Measurements from ENCODE around the gene KLHL29.
A peak's percentile ranks its signal among the peaks of the same experiment; 100 is the strongest.

The KLHL29 gene

DNA sequence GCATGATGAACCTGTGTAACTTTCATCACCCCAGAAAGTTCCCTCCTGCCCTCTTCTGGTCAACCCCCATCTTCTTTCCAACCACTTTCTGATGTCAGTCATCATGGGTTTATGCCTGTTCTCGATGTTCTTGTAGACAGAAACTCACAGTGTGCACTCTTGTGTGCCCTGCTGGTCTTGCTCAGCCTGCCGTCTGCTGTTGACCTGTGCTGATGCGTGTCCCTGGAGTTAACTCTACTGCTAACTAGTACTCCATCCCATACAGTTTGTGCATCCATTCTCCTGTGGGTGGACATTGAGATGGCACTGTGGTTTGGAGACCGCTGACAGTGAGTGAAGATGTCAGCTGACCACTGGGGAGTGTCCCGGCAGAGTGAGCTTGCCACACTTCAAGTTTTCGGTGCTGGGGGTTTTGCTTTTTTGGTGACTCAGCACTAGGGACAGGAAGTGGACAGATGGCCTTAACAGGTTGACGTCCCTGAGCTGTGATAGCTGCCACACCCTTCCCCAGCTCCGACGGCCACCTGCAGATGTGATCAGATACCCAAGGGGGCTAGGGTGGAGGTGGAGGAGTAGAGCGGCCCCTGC lies 14.8 kb downstream of the KLHL29 start:
- no peak for DNase-seq

DNA sequence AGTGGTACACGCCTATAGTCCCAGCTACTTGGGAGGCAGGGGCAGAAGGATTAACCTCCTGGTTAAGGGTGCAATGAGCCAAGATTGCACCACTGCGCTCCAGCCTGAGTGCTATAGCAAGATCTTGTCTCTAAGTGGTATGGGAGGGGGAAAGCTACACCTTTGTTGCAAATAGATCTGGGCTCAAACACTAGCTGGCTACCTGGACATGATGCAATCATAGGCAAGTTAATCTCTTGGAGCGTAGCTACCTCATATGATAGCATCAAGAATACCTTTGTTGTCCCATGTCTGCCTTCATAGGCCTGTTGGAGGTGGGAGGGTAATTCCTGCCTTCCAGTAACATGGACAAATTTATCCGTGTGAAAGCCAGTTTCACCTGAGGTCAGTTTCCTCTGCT lies 15.7 kb downstream of the KLHL29 start:
- DNase-seq: no peak

- no peak for DNase-seq
Measured at GRCh38 chr2:23401427-23402204, 16.6 kb downstream of the KLHL29 start.

DNA sequence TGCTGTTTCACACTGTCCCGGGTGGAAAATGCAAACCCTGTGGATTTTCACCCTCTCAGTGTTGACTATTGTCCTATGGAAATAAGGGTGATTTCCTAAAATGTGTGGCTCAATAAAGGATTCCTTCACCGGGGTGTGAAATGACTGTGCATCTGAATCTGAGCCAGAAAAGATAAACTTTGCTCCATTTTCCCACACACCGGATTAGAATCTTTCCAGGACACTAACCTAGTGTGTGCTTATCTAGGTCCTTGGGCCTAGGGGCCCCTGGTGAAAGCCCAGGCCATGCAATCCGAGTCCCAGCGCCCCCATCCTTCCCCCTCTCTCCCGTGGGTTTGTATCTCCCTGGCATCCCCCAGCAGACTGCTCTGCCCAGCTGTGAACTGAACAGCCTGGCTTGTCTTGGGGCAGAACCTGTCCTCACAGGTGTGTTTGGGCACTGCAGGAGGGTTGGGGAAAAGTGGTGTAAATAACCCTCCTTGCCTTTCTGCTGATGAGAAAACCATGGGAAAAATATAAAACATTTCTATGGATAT lies 17.3 kb downstream of the KLHL29 start:
- DNase-seq: no peak

DNA sequence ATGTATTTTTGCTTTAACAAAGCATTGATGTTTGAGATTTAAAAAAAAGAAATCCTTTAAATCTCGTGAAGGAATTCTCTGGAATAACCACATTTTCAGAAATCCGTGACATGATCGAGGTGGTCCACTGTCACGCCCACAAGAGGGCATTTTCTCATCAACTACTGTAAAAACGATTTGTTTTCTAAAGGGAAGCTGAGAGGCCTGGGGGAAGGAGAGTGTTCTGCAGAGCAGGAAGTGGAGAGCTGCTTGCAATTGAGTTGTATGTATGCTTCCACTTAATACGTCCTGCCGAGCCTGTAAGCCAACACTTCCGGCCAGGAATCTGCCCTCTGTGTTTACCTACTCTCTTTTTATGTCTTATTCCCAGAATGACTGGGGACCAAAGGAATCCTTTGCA lies 19.4 kb downstream of the KLHL29 start:
- peak in 1 of 5 experiments; percentile 36 for DNase-seq

GRCh38 chr2:23409248-23409647 lies 24.3 kb downstream of the KLHL29 start:
- DNase-seq: no peak

DNA sequence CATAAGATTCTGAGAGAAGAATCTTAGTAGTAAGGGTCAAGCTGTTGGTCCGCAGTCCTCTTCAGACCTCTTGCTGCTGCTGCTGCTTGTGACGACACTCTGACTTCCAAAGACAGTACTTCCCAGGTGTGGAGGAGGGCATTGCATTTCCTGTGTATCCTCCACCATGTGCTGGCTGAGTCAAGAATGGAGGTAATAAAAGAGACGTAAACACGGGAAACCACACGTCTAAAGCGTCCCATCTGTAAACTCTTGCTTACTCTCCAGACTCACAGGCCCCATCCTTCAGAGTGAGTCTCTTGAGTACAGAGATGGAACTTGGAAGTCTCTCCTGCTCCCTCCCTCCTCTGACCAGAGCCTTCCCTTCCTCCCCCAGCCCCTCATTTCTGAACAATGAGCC lies 25.6 kb downstream of the KLHL29 start:
- DNase-seq: no peak

- no peak for DNase-seq
Measured at GRCh38 chr2:23411752-23412431, 26.9 kb downstream of the KLHL29 start.

DNA sequence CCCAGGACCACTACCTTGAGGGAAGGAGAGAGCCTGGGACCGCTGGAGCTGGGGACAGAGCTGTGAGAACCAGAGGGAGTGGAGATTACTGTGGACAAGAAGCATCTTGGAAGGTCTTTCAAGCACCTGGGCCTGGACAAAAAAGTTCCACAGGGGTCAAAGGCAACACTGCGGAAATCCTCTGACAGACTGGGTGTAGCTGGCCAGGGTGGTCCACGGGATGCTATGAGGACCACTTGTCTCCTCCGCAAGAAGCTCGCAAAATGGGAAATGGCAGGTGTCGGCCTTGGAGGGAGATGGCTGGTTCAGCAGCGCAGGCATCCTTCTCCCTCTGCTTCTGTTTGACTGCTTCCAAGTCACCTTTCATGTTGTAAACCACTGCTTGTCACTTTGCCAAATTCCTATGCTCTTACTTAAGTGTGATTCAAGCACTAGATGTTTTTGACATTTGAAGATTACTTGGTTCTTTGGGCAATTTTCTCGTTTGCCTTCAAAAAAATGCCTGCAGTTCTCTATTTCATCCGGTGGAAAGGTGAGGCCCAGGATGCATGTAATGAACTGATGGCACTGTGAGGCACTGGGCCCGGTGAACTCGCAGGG lies 27.7 kb downstream of the KLHL29 start:
- DNase-seq: no peak

GRCh38 chr2:23413641-23414040 lies 28.7 kb downstream of the KLHL29 start:
- DNase-seq: no peak

- no peak for DNase-seq
Measured at GRCh38 chr2:23414106-23414505, 29.1 kb downstream of the KLHL29 start.

- DNase-seq: no peak
Measured at GRCh38 chr2:23414871-23415270, 29.9 kb downstream of the KLHL29 start.

DNA sequence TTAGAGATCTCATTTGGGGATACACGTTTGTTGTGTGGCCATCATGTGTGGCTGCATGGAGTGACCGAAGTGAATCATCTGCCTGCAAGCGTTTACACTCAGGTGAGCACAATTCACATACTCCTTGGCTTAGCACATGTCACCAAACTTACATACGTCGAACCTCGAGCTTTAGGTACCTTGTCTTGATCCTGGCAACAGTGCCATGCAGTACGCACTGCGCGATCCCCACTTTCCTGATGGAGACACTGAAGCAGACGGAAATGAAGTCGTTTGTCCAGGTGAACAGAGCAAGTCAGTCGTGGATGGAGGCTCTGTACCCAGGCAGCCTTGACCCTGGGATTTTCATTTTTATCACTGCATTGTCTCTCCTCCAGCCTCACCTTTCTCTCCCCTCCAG lies 32.3 kb downstream of the KLHL29 start:
- no peak for DNase-seq

DNA sequence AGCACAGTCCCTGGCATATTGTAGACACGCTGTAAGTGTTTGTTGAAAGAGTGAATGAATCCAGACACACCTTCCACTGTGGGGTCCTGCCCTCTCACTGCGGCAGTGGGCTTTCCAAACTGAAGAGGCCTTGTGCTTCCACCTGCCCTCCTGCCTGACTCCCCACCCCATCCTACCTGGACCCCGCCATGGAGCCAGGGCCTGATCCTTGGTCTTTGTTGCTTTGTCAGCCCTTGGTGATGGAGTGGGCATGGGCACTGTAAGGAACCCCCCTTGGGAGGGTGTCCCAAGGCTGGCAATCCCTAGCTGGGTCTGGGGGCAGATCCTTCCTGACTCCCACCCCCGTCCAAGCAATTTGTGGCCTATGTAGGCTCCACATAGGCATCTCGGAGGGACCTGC lies 33.1 kb downstream of the KLHL29 start:
- DNase-seq: no peak

DNA sequence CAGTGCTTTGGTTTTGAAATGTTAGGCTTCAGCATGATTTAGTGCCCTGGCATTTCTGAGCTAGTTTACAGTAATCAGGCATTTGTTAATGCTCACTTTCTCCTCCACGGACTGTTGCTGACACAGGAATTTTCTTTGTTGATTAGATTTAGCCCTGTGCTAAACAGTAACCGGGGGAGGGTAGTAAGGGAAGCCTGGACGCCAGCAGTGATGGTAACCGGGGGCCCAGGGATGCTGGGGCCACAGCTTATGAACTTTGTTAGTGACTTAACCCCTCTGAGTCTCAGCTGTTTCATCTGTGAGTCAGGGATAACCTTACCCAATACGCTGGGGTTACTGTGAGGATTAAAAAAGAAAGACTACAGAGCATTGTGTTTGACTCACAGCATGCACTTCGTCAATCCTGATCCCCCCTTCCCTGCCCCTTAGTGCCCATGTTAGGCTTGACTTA lies 33.5 kb downstream of the KLHL29 start:
- no peak for DNase-seq

GRCh38 chr2:23419171-23420090 lies 34.5 kb downstream of the KLHL29 start:
- no peak for DNase-seq

GRCh38 chr2:23420091-23420839 lies 35.3 kb downstream of the KLHL29 start:
- DNase-seq: no peak

DNA sequence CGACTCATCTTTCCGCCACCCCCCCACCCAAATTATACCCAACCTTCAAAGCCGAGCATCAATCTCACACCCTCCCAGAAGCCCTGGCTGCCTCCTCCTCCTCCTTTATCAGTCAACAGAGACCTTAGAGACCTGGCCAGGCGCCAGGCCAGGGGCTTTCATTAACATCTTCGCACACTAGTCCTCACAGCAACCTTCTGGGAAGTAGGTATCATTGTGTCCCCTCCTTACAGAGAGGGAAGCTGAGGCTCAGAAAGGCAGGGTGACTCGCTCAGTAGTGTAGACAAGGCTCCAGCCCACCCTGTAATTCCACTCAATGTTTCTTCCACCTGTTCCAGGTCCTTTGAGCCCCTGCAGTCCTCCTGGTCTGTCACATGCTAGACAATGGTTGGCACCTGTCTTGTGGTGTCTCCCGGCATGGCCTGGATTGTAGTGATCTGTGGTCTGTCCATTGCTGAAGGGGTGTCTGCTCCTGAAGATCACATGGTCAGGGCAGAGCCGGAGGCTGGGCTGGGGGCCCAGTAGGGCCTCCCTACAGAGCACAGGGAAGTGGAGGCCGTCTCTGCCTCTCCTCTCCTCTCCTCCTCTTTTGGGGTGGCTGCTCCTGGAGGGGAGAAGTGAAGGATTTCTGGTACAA lies 36.0 kb downstream of the KLHL29 start:
- DNase-seq: no peak

DNA sequence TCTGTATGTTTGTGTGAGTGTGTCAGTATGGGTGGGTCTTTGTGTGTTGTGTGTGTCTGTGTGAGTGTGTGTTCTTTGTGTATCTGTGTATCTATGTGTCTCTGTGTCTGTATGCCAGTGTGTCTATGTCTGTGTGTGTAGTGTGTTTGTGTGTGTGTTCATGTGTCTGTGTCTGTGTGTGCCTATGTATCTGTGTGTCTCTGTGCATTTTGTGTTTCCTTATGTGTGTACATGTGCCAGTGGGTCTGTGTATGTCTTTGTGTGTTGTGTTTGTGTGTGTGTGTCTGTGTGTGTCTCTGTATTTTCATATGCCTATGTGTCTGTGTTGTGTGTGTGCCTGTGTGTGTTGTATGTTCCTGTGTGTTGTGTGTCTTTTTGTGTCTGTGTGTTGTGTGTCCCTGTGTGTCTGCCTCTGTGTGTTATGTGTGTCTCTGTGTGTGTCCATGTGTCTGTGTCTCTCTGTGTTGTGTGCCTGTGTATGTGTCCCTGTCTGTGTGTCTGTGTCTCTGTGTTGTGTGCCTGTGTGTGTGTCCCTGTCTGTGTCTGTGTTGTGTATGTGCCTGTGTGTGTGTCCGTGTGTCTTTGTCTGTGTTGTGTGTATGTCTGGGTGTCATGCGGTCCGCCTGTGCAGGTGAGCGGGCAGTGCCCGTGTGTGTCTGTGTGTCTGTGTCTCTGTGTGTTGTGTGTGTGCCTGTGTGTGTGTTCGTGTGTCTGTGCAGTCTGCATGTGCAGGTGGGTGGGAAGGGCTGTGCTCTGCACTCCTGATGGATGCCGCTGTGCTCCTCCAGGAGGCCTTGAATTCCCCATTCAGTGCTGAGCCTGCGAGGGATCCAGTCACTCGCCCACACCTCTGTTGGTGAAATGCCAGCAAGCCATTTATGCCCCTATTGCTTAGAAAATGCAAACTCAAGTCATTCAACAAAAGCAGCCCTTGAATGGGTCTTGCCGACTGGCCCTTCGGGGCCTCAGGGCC lies 37.4 kb downstream of the KLHL29 start:
- no peak for DNase-seq
